Measurements from ENCODE around the gene TOX2. TPM values are rescaled to one million over a fixed set of nuclear protein-coding genes. Genes with fewer than 3 reads are reported as not detected.

Gene TOX2
- total RNA-seq, 2 donors from 2014 or later = 1.1 to 3.5 TPM

GRCh38 chr20:44065401-44066340, 151.0 kb downstream of the TOX2 start:
- Mint-ChIP-seq H3K4me1 (peaks cover 16% of the 10 kb centered on the region), H3K9me3 (no peaks in the 10 kb centered on the region), H3K27me3 (no peaks in the 10 kb centered on the region), H3K4me3 (no peak overlapping the region), H3K36me3 (ENCODE audit: low read depth) (no peaks in the 10 kb centered on the region), H3K27ac (no peak overlapping the region)
- no peak for ATAC-seq (replicated peaks)

- no peak for ATAC-seq (replicated peaks)
- Mint-ChIP-seq H3K4me3 (no peak overlapping the region), H3K36me3 (ENCODE audit: low read depth) (no peaks in the 10 kb centered on the region), H3K27me3 (peaks cover 3% of the 10 kb centered on the region), H3K27ac (no peak overlapping the region), H3K4me1 (peaks cover 16% of the 10 kb centered on the region), H3K9me3 (no peaks in the 10 kb centered on the region)
Observed at GRCh38 chr20:44066645-44067606, 152.3 kb downstream of the TOX2 start.

DNA sequence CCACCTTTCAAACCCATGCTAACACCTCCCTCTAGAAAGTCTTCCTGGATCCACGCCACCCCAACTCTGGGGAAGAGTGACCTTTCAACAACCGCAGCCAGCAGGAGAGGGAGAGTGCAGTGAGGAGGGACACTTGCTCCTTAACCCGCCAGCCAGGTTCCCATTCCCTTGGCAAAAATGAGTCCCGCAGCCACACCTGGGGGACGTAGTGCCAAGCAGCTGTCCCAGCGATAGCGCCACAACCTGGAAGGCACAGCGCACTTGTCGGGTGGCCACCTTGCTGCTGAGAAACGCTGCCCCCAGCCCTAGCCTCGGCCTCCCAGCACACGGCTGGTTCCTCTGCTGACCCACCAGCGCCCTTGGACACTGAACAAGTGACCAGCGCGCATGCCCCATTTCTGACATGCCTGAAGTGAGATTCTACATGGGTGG, 153.0 kb downstream of the TOX2 start:
- Mint-ChIP-seq H3K9me3 (no peaks in the 10 kb centered on the region), H3K4me1 (peaks cover 16% of the 10 kb centered on the region), H3K4me3 (no peak overlapping the region), H3K27me3 (peaks cover 5% of the 10 kb centered on the region), H3K36me3 (ENCODE audit: low read depth) (no peaks in the 10 kb centered on the region), H3K27ac (no peak overlapping the region)
- no peak for ATAC-seq (replicated peaks)

GRCh38 chr20:44068316-44069201, 153.9 kb downstream of the TOX2 start:
- peak; percentile 18 for ATAC-seq (replicated peaks)
- Mint-ChIP-seq H3K27ac (peak overlapping the region; percentile 81), H3K36me3 (ENCODE audit: low read depth) (no peaks in the 10 kb centered on the region), H3K4me3 (peak overlapping the region; percentile 72), H3K4me1 (peaks cover 16% of the 10 kb centered on the region), H3K27me3 (peaks cover 5% of the 10 kb centered on the region), H3K9me3 (no peaks in the 10 kb centered on the region)

DNA sequence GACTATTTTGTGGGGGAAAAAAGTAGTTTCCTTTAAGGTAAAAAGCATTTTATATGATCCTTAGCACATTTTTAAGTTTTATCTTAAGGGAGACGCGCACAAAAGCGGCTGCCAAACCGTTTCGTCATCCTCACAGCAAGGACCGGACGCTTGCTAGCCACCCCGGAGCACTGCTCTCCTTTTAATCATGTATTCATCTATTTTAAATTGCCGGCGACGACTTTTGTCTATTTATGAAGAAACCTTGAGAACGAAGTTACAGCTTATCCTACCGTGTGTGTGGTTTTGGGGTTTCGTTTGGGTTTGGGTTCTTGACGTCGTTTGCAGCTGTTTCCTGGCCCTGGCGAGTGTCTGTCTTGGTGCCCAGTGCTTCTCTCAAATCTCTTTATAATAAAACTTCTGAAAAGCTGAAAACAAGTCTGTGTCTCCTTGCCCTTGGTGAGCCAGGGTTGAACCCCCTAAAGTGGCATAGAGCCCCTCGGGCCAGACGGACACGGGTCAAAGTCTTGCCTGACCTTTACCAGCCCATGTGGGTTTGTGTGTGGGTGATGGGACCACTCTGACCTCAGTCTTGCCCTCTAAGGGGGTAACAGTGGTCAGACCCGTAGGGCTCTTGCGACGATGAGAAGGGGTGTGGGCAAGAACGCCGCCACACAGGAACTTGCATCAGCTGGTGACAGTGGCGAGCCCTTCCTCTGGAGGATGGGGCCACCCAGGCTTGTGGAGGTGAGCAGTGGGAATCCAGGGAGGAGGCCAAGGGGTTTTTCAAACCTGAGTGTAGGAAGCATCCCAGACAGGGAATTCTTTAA, 154.8 kb downstream of the TOX2 start:
- Mint-ChIP-seq H3K27ac (peak overlapping the region; percentile 81), H3K36me3 (ENCODE audit: low read depth) (no peaks in the 10 kb centered on the region), H3K4me3 (peak overlapping the region; percentile 72), H3K9me3 (no peaks in the 10 kb centered on the region), H3K27me3 (peaks cover 5% of the 10 kb centered on the region), H3K4me1 (peaks cover 16% of the 10 kb centered on the region)
- peak; percentile 81 for ATAC-seq (replicated peaks)

GRCh38 chr20:44070139-44070900, 155.7 kb downstream of the TOX2 start:
- Mint-ChIP-seq H3K4me3 (peak overlapping the region; percentile 72), H3K27me3 (peaks cover 5% of the 10 kb centered on the region), H3K36me3 (ENCODE audit: low read depth) (no peaks in the 10 kb centered on the region), H3K27ac (peak overlapping the region; percentile 81), H3K4me1 (peaks cover 19% of the 10 kb centered on the region), H3K9me3 (no peaks in the 10 kb centered on the region)
- peak; percentile 8 for ATAC-seq (replicated peaks)

- H3K36me3 Mint-ChIP-seq (ENCODE audit: low read depth) = no peaks in the 10 kb centered on the region
- ATAC-seq (replicated peaks) = no peak
- H3K4me1 Mint-ChIP-seq = peaks cover 22% of the 10 kb centered on the region
- H3K27ac Mint-ChIP-seq = no peak overlapping the region
- H3K9me3 Mint-ChIP-seq = no peaks in the 10 kb centered on the region
- H3K27me3 Mint-ChIP-seq = peaks cover 5% of the 10 kb centered on the region
- H3K4me3 Mint-ChIP-seq = no peak overlapping the region
Observed at GRCh38 chr20:44071057-44071456, 156.4 kb downstream of the TOX2 start.

- H3K27me3 Mint-ChIP-seq = peaks cover 5% of the 10 kb centered on the region
- no peaks in the 10 kb centered on the region for H3K36me3 Mint-ChIP-seq (ENCODE audit: low read depth)
- no peaks in the 10 kb centered on the region for H3K9me3 Mint-ChIP-seq
- H3K27ac Mint-ChIP-seq = peak overlapping the region; percentile 52
- peaks cover 22% of the 10 kb centered on the region for H3K4me1 Mint-ChIP-seq
- H3K4me3 Mint-ChIP-seq = no peak overlapping the region
- ATAC-seq (replicated peaks) = no peak
Observed at GRCh38 chr20:44071526-44072111, 157.0 kb downstream of the TOX2 start.

GRCh38 chr20:44072384-44072783, 157.7 kb downstream of the TOX2 start:
- H3K27ac Mint-ChIP-seq = peak overlapping the region; percentile 52
- peaks cover 22% of the 10 kb centered on the region for H3K4me1 Mint-ChIP-seq
- no peak for ATAC-seq (replicated peaks)
- H3K27me3 Mint-ChIP-seq = peaks cover 5% of the 10 kb centered on the region
- no peak overlapping the region for H3K4me3 Mint-ChIP-seq
- H3K36me3 Mint-ChIP-seq (ENCODE audit: low read depth) = no peaks in the 10 kb centered on the region
- H3K9me3 Mint-ChIP-seq = no peaks in the 10 kb centered on the region

GRCh38 chr20:44073011-44073674, 158.5 kb downstream of the TOX2 start:
- Mint-ChIP-seq H3K4me3 (no peak overlapping the region), H3K27me3 (peaks cover 5% of the 10 kb centered on the region), H3K9me3 (no peaks in the 10 kb centered on the region), H3K36me3 (ENCODE audit: low read depth) (no peaks in the 10 kb centered on the region), H3K27ac (no peak overlapping the region), H3K4me1 (peaks cover 22% of the 10 kb centered on the region)
- ATAC-seq (replicated peaks) = no peak

DNA sequence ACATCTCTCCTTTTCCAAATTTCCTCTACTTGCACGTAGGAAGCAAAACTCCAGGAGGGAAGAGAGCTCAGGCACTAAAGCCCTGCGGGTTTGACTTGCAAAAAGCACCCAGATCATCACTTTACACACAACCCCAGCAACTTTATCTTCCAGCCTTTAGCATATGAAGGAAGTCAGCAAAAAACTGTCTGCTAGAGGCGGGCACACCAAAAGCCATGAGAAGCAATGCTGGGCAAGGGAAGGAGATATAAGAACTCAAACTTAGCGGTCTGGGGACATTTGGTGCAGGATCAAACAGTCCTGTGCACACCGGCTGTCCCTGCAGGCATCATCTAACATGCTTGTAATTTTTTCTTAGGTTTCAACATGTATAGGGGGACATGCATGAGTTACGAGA, 159.0 kb downstream of the TOX2 start:
- Mint-ChIP-seq H3K36me3 (ENCODE audit: low read depth) (no peaks in the 10 kb centered on the region), H3K4me1 (peaks cover 22% of the 10 kb centered on the region), H3K4me3 (no peak overlapping the region), H3K27ac (no peak overlapping the region), H3K9me3 (no peaks in the 10 kb centered on the region), H3K27me3 (peaks cover 8% of the 10 kb centered on the region)
- no peak for ATAC-seq (replicated peaks)
